Endothelial cell of umbilical vein (primary cell): Measurements from ENCODE around the gene A1CF. TPM values are rescaled to one million over a fixed set of nuclear protein-coding genes. Genes with fewer than 3 reads are reported as not detected.
"Not testable (repeated sequence)": the region's sequence is repeated elsewhere in the genome, so short reads cannot be mapped to it uniquely, and the experiment has no call there.

ENCODE experiments used
- BruUV-seq: library from RNA; stranded (reverse); fragments of 400-500 nt; replicated peaks from 2 replicates; lab custom pipeline; 2021; lab: Mats Ljungman, UMichigan
- CTCF ChIA-PET: fragments of 300-600, 350-600 bp; sonication (Branson Sonifier 250); formaldehyde crosslinking; loops from one replicate; lab custom pipeline; 2021; ENCODE audit warnings: antibody characterized with exemption, inconsistent platforms; lab: Charles Lee
- POLR2A ChIA-PET: fragments of 300-600, 350-600 bp; sonication (Branson Sonifier 250); formaldehyde crosslinking; loops from one replicate; lab custom pipeline; 2021; ENCODE audit warnings: antibody characterized with exemption, inconsistent platforms; lab: Charles Lee
- DNase-seq: peaks from one replicate; pipeline ENCODE4 v3.0.0-alpha.2; 2011; ENCODE audit warnings: low read depth, low spot score
- FAIRE-seq: peaks from 2 replicates; lab custom pipeline; 2011; peaks lifted over from hg19 to GRCh38; lab: Jason Lieb, UNC
- H2AFZ ChIP-seq: 2 replicates; pipeline ENCODE4 v1.6.0; 2012; ENCODE audit warnings: low read depth, low read length, control low read depth, inconsistent platforms
- H3K27ac ChIP-seq: 2 replicates; pipeline ENCODE4 v1.5.1; 2011; ENCODE audit warnings: low read depth, mild to moderate bottlenecking, control low read depth, low read length, moderate library complexity; ENCODE audit not compliant: insufficient read depth
- H3K27me3 ChIP-seq, 2 experiments: 2 replicates each; pipeline versions ENCODE4 v1.6.0 to v1.6.1; 2011; ENCODE audit warnings: low read length in 2 of 2, mixed read lengths in 1 of 2; ENCODE audit not compliant: control insufficient read depth in 2 of 2, insufficient read depth in 2 of 2
- H3K36me3 ChIP-seq, 2 experiments: 2 replicates in 1 of 2; 3 replicates in 1 of 2; pipeline ENCODE4 v1.5.1; 2011; ENCODE audit warnings: low read length in 2 of 2, mild to moderate bottlenecking in 1 of 2, moderate library complexity in 1 of 2; ENCODE audit not compliant: control insufficient read depth in 2 of 2, insufficient read depth in 2 of 2; ENCODE audit errors: extremely low read depth in 1 of 2
- H3K4me1 ChIP-seq: 3 replicates; pipeline ENCODE4 v1.5.1; 2011; ENCODE audit warnings: mild to moderate bottlenecking, low read length; ENCODE audit not compliant: control insufficient read depth, insufficient read depth; ENCODE audit errors: extremely low read depth
- H3K4me2 ChIP-seq: 2 replicates; pipeline ENCODE4 v1.6.1; 2011; ENCODE audit warnings: low read length, control low read depth, mixed read lengths; ENCODE audit not compliant: insufficient read depth
- H3K4me3 ChIP-seq, 3 experiments: fragments of 200-600 bp in 1 of 3; sonication (generic), shearing (Covaris generic) in 1 of 3; replicated peaks in 1 of 3; 2 replicates each; pipeline ENCODE4 v1.5.1; 2011 to 2016; ENCODE audit warnings: control low read depth in 3 of 3, low read length in 3 of 3, mild to moderate bottlenecking in 2 of 3, inconsistent platforms in 1 of 3, low read depth in 1 of 3, moderate library complexity in 1 of 3; ENCODE audit not compliant: insufficient read depth in 1 of 3
- H3K79me2 ChIP-seq: 2 replicates; pipeline ENCODE4 v1.6.0; 2012; ENCODE audit warnings: low read length, inconsistent platforms; ENCODE audit not compliant: control insufficient read depth, insufficient read depth
- H3K9ac ChIP-seq: replicated peaks from 2 replicates; pipeline ENCODE3; 2011; ENCODE audit warnings: low read length, control low read depth; ENCODE audit not compliant: insufficient read depth; ENCODE audit errors: extremely low read depth
- H3K9me1 ChIP-seq: replicated peaks from 3 replicates; pipeline ENCODE4 v1.6.0; 2011; ENCODE audit warnings: mild to moderate bottlenecking, low read length; ENCODE audit not compliant: control insufficient read depth, insufficient read depth; ENCODE audit errors: extremely low read depth
- H3K9me3 ChIP-seq: replicated peaks from 2 replicates; pipeline ENCODE4 v1.5.1; 2012; ENCODE audit warnings: low read length, inconsistent platforms; ENCODE audit not compliant: control insufficient read depth, insufficient read depth
- H4K20me1 ChIP-seq: replicated peaks from 2 replicates; pipeline ENCODE3; 2011; ENCODE audit warnings: mild to moderate bottlenecking, low read length; ENCODE audit not compliant: control insufficient read depth, insufficient read depth; ENCODE audit errors: extremely low read depth
- CTCF ChIP-seq, 2 donors: IDR thresholded peaks; 1 replicate in 1 of 2; 2 replicates in 1 of 2; pipeline ENCODE4 v1.5.1; 2011; ENCODE audit warnings: low read length in 2 of 2, mild to moderate bottlenecking in 2 of 2, moderate library complexity in 2 of 2, control low read depth in 1 of 2, inconsistent platforms in 1 of 2, low read depth in 1 of 2; ENCODE audit not compliant: insufficient read depth in 1 of 2; ENCODE audit errors: extremely low read depth in 1 of 2
- EZH2 ChIP-seq: IDR thresholded peaks from 2 replicates; pipeline ENCODE4 v1.6.1; 2012; ENCODE audit warnings: borderline replicate concordance, low read depth, mild to moderate bottlenecking, moderate library complexity, low read length, inconsistent platforms; ENCODE audit not compliant: severe bottlenecking
- FOS ChIP-seq: IDR thresholded peaks from 2 replicates; pipeline ENCODE4 v1.6.1; 2011; ENCODE audit warnings: mild to moderate bottlenecking, low read length, moderate library complexity, borderline replicate concordance; ENCODE audit not compliant: insufficient read depth
- GATA2 ChIP-seq: IDR thresholded peaks from 2 replicates; pipeline ENCODE4 v1.7.0; 2011; ENCODE audit warnings: low read depth, mild to moderate bottlenecking, moderate library complexity, mixed read lengths, low read length; ENCODE audit not compliant: insufficient read length, insufficient read depth
- JUN ChIP-seq: IDR thresholded peaks from 2 replicates; pipeline ENCODE4 v1.6.1; 2011; ENCODE audit warnings: borderline replicate concordance, low read depth; ENCODE audit not compliant: insufficient read length, insufficient read depth
- MAX ChIP-seq: IDR thresholded peaks from 2 replicates; pipeline ENCODE4 v1.6.1; 2011; ENCODE audit not compliant: insufficient read depth, insufficient read length
- MYC ChIP-seq: IDR thresholded peaks from one replicate; pipeline ENCODE4 v1.6.1; 2011; ENCODE audit warnings: mild to moderate bottlenecking, low read depth, low read length
- POLR2A ChIP-seq: IDR thresholded peaks from 2 replicates; pipeline ENCODE4 v1.6.1; 2012; ENCODE audit warnings: low read depth, mild to moderate bottlenecking, control low read depth, low read length
- POLR2AphosphoS5 ChIP-seq: IDR thresholded peaks from 2 replicates; pipeline ENCODE4 v1.6.1; 2012; ENCODE audit warnings: low read depth, mild to moderate bottlenecking, control low read depth, low read length, moderate library complexity; ENCODE audit not compliant: insufficient read depth
- dilution Hi-C: fragments of 300-500 bp; cut with MboI; formaldehyde crosslinking; loops from one replicate; pipeline ENCODE4 v1.15.0; 2019; ENCODE audit warnings: low sequenced_read_pairs; ENCODE audit not compliant: extremely low pct_ligation_motif_present
- intact Hi-C: fragments of 100-400 bp; cut with micrococcal nuclease; formaldehyde crosslinking; loops from one replicate; pipeline ENCODE4 v1.10.0; 2022
- polyA plus RNA-seq, 4 experiments: library from polyadenylated mRNA; depleted of rRNA in 3 of 4; stranded (reverse) in 3 of 4; unstranded in 1 of 4; fragments of >200 nt; gene quantifications; 2 replicates each; pipeline versions ENCODE4 v1.2.1 to v1.2.3, GENCODE V29; 2011 to 2012; ENCODE audit warnings: missing spikeins in 1 of 4
- total RNA-seq: library from RNA; stranded (reverse); gene quantifications from 2 replicates; pipeline ENCODE4 v1.2.3, GENCODE V29; 2021

A1CF gene
- total and polyA plus RNA-seq, 2 donors (not counting 3 experiments of a cell fraction or from before 2014, with no cell fraction given) = not detected

GRCh38 chr10:50908366-50908765 is 22.9 kb upstream of the A1CF start:
- CTCF ChIA-PET = no interaction called here
- Histone ChIP-seq H3K9me3 (no peaks in the 10 kb centered on the region), H2AFZ (no peak overlapping the region), H3K27ac (no peak overlapping the region), H3K9me1 (no peaks in the 10 kb centered on the region), H4K20me1 (no peaks in the 10 kb centered on the region), H3K79me2 (no peaks in the 10 kb centered on the region), H3K36me3 (no peaks in the 10 kb centered on the region), H3K4me1 (no peaks in the 10 kb centered on the region), H3K4me3 (no peak overlapping the region), H3K27me3 (no peaks in the 10 kb centered on the region), H3K9ac (no peak overlapping the region), H3K4me2 (no peak overlapping the region)
- intact Hi-C loops (no loop called here), dilution Hi-C loops (no loop called here)
- DNase-seq = no peak
- POLR2A ChIA-PET = no interaction called here
- no peak for TF ChIP-seq CTCF (IDR thresholded peaks at IDR 0.05; ENCODE audit: extremely low read depth in 1 of 2, insufficient read depth in 1 of 2, low read depth in 1 of 2, low read length in 2 of 2)
- no peak for TF ChIP-seq POLR2A
- no peak for TF ChIP-seq EZH2
- TF ChIP-seq POLR2AphosphoS5 = no peak
- TF ChIP-seq MYC = no peak
- no peak for TF ChIP-seq GATA2
- no peak for TF ChIP-seq JUN
- TF ChIP-seq FOS = no peak
- no peak for TF ChIP-seq MAX
- no peak for FAIRE-seq
- BruUV-seq = no TSS peak

- H3K79me2 ChIP-seq, H4K20me1 ChIP-seq, intact Hi-C loops, dilution Hi-C loops, H2AFZ ChIP-seq, FAIRE-seq, H3K4me1 ChIP-seq, H3K4me3 ChIP-seq, BruUV-seq, H3K36me3 ChIP-seq, H3K9ac ChIP-seq, POLR2A ChIA-PET, DNase-seq, H3K9me3 ChIP-seq, H3K27me3 ChIP-seq, H3K4me2 ChIP-seq, H3K9me1 ChIP-seq, CTCF ChIA-PET, H3K27ac ChIP-seq: not testable (repeated sequence)
These were observed 20.4 kb upstream of the A1CF start for GRCh38 chr10:50905797-50906196.
